ENCODE results near the gene DLG2. TPM values are rescaled to one million over a fixed set of nuclear protein-coding genes. Genes with fewer than 3 reads are reported as not detected.

Gene DLG2
- total RNA-seq, 2 experiments from 2014 or later, result 2.0 to 2.1 TPM

GRCh38 chr11:84833488-84834088 is 793.6 kb downstream of the DLG2 start:
- DNase-seq, result no peak
- Mint-ChIP-seq H3K4me3 (no peak overlapping the region), H3K27ac (no peak overlapping the region), H3K36me3 (ENCODE audit: low read depth) (no peaks in the 10 kb centered on the region), H3K9me3 (no peaks in the 10 kb centered on the region), H3K27me3 (no peaks in the 10 kb centered on the region), H3K4me1 (ENCODE audit: low read depth) (no peaks in the 10 kb centered on the region)
- intact Hi-C loops (cut with DNase I, micrococcal nuclease), result no loop called here
- POLR2A ChIA-PET, result no interaction called here
- Histone ChIP-seq H3K4me3 (ENCODE audit: low read length) (no peak overlapping the region), H3K27me3 (ENCODE audit: control insufficient read depth in 1 of 2, insufficient read depth in 2 of 2, low read length in 2 of 2) (no peaks in the 10 kb centered on the region), H3K36me3 (ENCODE audit: insufficient read depth, low read length) (no peaks in the 10 kb centered on the region), H3K9me3 (ENCODE audit: control insufficient read depth in 1 of 2, insufficient read depth in 1 of 2, low read length in 2 of 2) (no peaks in the 10 kb centered on the region), H3K4me1 (ENCODE audit: insufficient read depth, low read length) (no peaks in the 10 kb centered on the region), H3K27ac (ENCODE audit: low read depth in 1 of 2, low read length in 2 of 2) (no peak overlapping the region)
- no peak for TF ChIP-seq CTCF (IDR thresholded peaks at IDR 0.05)
- CTCF ChIA-PET, result no interaction called here
- no peak for ATAC-seq (ENCODE audit: poor library complexity)

GRCh38 chr11:84830372-84830771 is 796.8 kb downstream of the DLG2 start:
- H3K36me3 Mint-ChIP-seq (ENCODE audit: low read depth), result no peaks in the 10 kb centered on the region
- H3K27ac Mint-ChIP-seq, result no peak overlapping the region
- Histone ChIP-seq H3K4me1 (ENCODE audit: insufficient read depth, low read length) (no peaks in the 10 kb centered on the region), H3K27ac (ENCODE audit: low read depth in 1 of 2, low read length in 2 of 2) (no peak overlapping the region), H3K36me3 (ENCODE audit: insufficient read depth, low read length) (no peaks in the 10 kb centered on the region), H3K9me3 (ENCODE audit: control insufficient read depth in 1 of 2, insufficient read depth in 1 of 2, low read length in 2 of 2) (no peaks in the 10 kb centered on the region), H3K4me3 (ENCODE audit: low read length) (no peak overlapping the region), H3K27me3 (ENCODE audit: control insufficient read depth in 1 of 2, insufficient read depth in 2 of 2, low read length in 2 of 2) (no peaks in the 10 kb centered on the region)
- no peaks in the 10 kb centered on the region for H3K27me3 Mint-ChIP-seq
- POLR2A ChIA-PET, result interaction anchor here (0.7 kb wide), 1 partner anchor 812 kb away, joined by 3 read pairs; no protein-coding TSS in a partner anchor
- ATAC-seq (ENCODE audit: poor library complexity), result no peak
- intact Hi-C loops (cut with DNase I, micrococcal nuclease), result no loop called here
- DNase-seq, result no peak
- TF ChIP-seq CTCF (IDR thresholded peaks at IDR 0.05), result no peak
- no peak overlapping the region for H3K4me3 Mint-ChIP-seq
- H3K9me3 Mint-ChIP-seq, result peaks cover 4% of the 10 kb centered on the region
- CTCF ChIA-PET, result no interaction called here
- no peaks in the 10 kb centered on the region for H3K4me1 Mint-ChIP-seq (ENCODE audit: low read depth)

DNA sequence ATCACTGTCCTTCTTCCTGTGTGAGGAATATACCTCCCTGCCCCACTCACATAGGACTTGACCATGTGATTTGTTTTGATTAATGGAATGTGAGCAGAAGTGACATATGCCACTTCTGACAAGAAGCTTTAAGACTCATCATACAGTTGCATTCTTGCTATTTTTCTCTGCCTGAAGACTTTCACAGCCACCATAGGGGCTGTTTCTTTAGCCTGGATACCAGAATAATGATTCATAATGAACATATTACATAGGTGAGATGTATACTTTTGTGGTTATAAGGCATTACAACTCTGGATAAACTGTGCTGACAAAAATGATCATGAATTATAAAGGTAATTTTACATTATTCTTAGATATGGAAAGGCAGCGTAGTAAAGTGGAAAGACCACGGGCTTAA is 798.0 kb downstream of the DLG2 start:
- H3K27me3 ChIP-seq (ENCODE audit: control insufficient read depth in 1 of 2, insufficient read depth in 2 of 2, low read length in 2 of 2), result no peaks in the 10 kb centered on the region
- H3K9me3 Mint-ChIP-seq, result peaks cover 4% of the 10 kb centered on the region
- no peaks in the 10 kb centered on the region for H3K4me1 Mint-ChIP-seq (ENCODE audit: low read depth)
- H3K4me3 ChIP-seq (ENCODE audit: low read length), result no peak overlapping the region
- no peaks in the 10 kb centered on the region for H3K36me3 ChIP-seq (ENCODE audit: insufficient read depth, low read length)
- ChIA-PET POLR2A (no interaction called here), CTCF (no interaction called here)
- no peaks in the 10 kb centered on the region for H3K4me1 ChIP-seq (ENCODE audit: insufficient read depth, low read length)
- no peak overlapping the region for H3K27ac ChIP-seq (ENCODE audit: low read depth in 1 of 2, low read length in 2 of 2)
- no peak for DNase-seq
- no peak overlapping the region for H3K4me3 Mint-ChIP-seq
- no peak for ATAC-seq (ENCODE audit: poor library complexity)
- no peaks in the 10 kb centered on the region for H3K9me3 ChIP-seq (ENCODE audit: control insufficient read depth in 1 of 2, insufficient read depth in 1 of 2, low read length in 2 of 2)
- intact Hi-C loops (cut with DNase I, micrococcal nuclease), result no loop called here
- H3K27ac Mint-ChIP-seq, result no peak overlapping the region
- no peaks in the 10 kb centered on the region for H3K27me3 Mint-ChIP-seq
- H3K36me3 Mint-ChIP-seq (ENCODE audit: low read depth), result no peaks in the 10 kb centered on the region
- no peak for TF ChIP-seq CTCF (IDR thresholded peaks at IDR 0.05)
